Stimulated activated naive CD8-positive, alpha-beta T cell treated with anti-CD3 and anti-CD28 coated beads, Interleukin-15, amount 100 ng/mL, for 72 hours (primary cell): ENCODE measurements around the gene MAP2K5.

Source experiments
- ATAC-seq: fragments of 150-1000 bp; cut with Tn5 transposase; 2 replicates; pipeline ENCODE4 v1.10.0; 2021; ENCODE audit warnings: mild to moderate bottlenecking, moderate library complexity
- DNase-seq, 2 donors: peaks; one replicate each; pipeline ENCODE4 v3.0.0; 2021 to 2022
- H3K27ac Mint-ChIP-seq, 2 donors: one replicate each; pipeline ENCODE4 v1.8.0; 2022; ENCODE audit warnings: mild to moderate bottlenecking in 2 of 2, mixed read lengths in 2 of 2, moderate library complexity in 2 of 2
- H3K27me3 Mint-ChIP-seq: one replicate; pipeline ENCODE4 v1.8.0; 2022; ENCODE audit warnings: mixed read lengths
- H3K4me1 Mint-ChIP-seq: one replicate; pipeline ENCODE4 v1.8.0; 2022; ENCODE audit warnings: mild to moderate bottlenecking, mixed read lengths
- H3K4me3 Mint-ChIP-seq, 2 donors: one replicate each; pipeline ENCODE4 v1.8.0; 2022; ENCODE audit warnings: mild to moderate bottlenecking in 2 of 2, mixed read lengths in 2 of 2, moderate library complexity in 1 of 2
- H3K9me3 Mint-ChIP-seq, 2 donors: one replicate each; pipeline ENCODE4 v1.8.0; 2022; ENCODE audit warnings: mixed read lengths in 2 of 2

Gene MAP2K5

DNA sequence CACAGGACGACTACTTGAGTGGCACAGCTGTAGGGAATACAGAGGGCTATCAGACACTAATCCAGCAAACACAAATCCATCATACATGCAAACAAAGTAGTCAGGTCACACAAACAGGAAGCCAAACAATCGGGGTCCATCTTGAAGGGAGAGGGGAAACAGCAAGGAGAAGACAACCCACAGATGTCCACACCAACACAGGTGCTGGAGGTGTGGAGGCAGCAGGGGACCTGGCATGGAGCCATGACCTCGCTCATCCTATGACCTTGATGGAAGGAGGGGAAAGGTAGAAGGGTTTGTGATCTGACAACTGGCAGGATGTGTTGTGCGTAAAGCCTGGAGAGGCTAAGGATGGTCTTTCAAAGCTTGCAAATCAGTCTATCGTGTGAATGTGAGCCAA lies 242.9 kb downstream of the MAP2K5 start:
- no peak overlapping the region for H3K27ac Mint-ChIP-seq
- peaks cover 27% of the 10 kb centered on the region for H3K4me1 Mint-ChIP-seq
- H3K4me3 Mint-ChIP-seq, result no peak overlapping the region
- H3K9me3 Mint-ChIP-seq, result no peaks in the 10 kb centered on the region
- ATAC-seq (no peak), DNase-seq (no peak)
- H3K27me3 Mint-ChIP-seq, result no peaks in the 10 kb centered on the region

DNA sequence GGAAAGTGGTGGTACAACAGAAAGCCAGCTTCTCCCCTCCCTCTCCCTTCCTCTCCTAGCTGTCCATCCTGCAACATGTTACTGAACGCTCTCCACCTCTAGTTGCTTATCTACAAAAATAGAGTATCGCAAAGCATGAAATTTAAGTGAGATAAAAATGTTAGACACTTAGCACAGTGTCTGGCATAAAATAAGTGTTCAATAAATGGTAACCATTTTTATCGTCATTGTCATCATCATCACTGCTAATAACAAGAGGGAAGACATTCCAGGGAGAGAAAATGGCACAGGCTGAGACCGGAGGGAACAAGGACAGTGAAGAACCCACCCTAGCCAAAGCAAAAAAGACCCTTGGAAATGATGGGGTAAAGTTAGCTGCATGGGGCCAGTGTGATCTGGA lies 244.1 kb downstream of the MAP2K5 start:
- Mint-ChIP-seq H3K4me1 (peaks cover 27% of the 10 kb centered on the region), H3K9me3 (no peaks in the 10 kb centered on the region)

DNA sequence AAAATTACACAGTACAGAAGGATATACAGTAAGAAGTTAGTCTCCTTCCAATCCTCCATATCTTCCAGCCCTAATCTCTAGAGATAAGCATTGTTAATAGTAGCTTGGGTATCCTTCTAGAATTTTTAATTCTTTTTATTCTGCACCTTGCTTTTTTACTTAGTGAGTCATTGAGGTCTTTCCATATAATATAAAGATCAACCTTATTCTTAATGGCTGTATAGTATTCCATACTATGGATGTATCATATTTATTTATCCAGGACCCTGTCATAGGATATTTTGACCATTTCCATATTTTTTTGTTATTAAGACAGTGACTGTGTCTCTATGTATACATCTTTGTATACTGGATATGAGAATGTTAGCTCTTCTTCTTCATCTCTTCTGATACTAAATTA lies 246.5 kb downstream of the MAP2K5 start:
- Mint-ChIP-seq H3K4me3 (no peak overlapping the region), H3K9me3 (no peaks in the 10 kb centered on the region), H3K4me1 (peaks cover 12% of the 10 kb centered on the region), H3K27me3 (no peaks in the 10 kb centered on the region), H3K27ac (no peak overlapping the region)
- DNase-seq (no peak), ATAC-seq (no peak)

More for the DNA sequence above, 244.1 kb downstream of the MAP2K5 start:
- H3K4me3 Mint-ChIP-seq, result no peak overlapping the region
- no peak overlapping the region for H3K27ac Mint-ChIP-seq
- ATAC-seq (no peak), DNase-seq (no peak)
- H3K27me3 Mint-ChIP-seq, result no peaks in the 10 kb centered on the region

GRCh38 chr15:67790610-67791319 lies 248.3 kb downstream of the MAP2K5 start:
- Mint-ChIP-seq H3K9me3 (peaks cover 0 to 13% of the 10 kb centered on the region in 2 donors), H3K4me3 (no peak overlapping the region), H3K27me3 (no peaks in the 10 kb centered on the region), H3K27ac (no peak overlapping the region), H3K4me1 (no peaks in the 10 kb centered on the region)
- ATAC-seq, result no peak
- no peak for DNase-seq

DNA sequence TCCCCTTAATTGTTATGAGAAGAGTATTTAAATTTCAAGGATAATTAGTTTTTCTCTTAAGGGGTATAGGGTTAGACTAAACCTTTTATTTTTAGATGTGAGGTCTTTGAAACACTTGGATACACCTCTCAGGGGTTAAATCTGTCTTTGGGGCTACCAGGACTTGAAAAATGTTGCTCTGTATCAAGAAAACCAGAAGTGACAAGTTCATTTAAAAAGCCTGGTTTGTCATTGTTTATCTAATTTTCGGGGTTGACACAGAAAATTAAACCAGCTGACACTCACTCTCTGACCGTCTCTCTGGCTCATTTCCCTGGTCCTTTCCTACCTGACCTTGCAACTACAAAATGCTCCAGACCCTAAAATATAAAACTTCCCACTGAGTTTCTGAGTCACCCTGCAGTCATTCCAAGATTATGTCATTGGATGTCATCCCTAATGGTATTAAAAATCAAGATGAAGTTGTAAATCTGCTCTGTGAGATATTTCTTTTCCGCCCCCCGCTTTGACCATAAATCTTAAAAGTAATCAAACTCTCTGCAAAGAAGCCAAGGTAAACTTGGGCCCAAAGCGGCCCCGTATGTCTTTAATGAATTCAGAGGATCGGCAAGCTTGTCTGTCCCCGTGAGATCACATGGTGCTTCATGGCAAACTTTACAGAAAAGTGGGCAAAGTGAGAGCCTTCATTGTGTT lies 249.9 kb downstream of the MAP2K5 start:
- DNase-seq, result no peak
- Mint-ChIP-seq H3K4me3 (no peak overlapping the region), H3K4me1 (no peaks in the 10 kb centered on the region), H3K9me3 (peaks cover 0 to 18% of the 10 kb centered on the region in 2 donors), H3K27ac (no peak overlapping the region), H3K27me3 (no peaks in the 10 kb centered on the region)
- no peak for ATAC-seq

GRCh38 chr15:67794832-67795574 lies 252.5 kb downstream of the MAP2K5 start:
- Mint-ChIP-seq H3K4me3 (no peak overlapping the region), H3K27ac (no peak overlapping the region), H3K4me1 (no peaks in the 10 kb centered on the region), H3K9me3 (peaks cover 0 to 18% of the 10 kb centered on the region in 2 donors), H3K27me3 (no peaks in the 10 kb centered on the region)
- DNase-seq, result peak in 1 of 2 donors; percentile 27
- no peak for ATAC-seq

- Mint-ChIP-seq H3K4me1 (no peaks in the 10 kb centered on the region), H3K4me3 (no peak overlapping the region), H3K27ac (no peak overlapping the region), H3K9me3 (peaks cover 0 to 18% of the 10 kb centered on the region in 2 donors), H3K27me3 (no peaks in the 10 kb centered on the region)
- no peak for DNase-seq
- no peak for ATAC-seq
These were observed 254.0 kb downstream of the MAP2K5 start for GRCh38 chr15:67796196-67797127.

- no peak for ATAC-seq
- Mint-ChIP-seq H3K27ac (no peak overlapping the region), H3K27me3 (no peaks in the 10 kb centered on the region)
These were observed 257.3 kb downstream of the MAP2K5 start for GRCh38 chr15:67799801-67800205.

GRCh38 chr15:67801142-67801541 lies 258.6 kb downstream of the MAP2K5 start:
- Mint-ChIP-seq H3K27ac (no peak overlapping the region), H3K4me3 (no peak overlapping the region), H3K4me1 (peaks cover 7% of the 10 kb centered on the region), H3K27me3 (no peaks in the 10 kb centered on the region), H3K9me3 (peaks cover 0 to 2% of the 10 kb centered on the region in 2 donors)
- DNase-seq (no peak), ATAC-seq (no peak)

More at GRCh38 chr15:67799801-67800205, 257.3 kb downstream of the MAP2K5 start:
- Mint-ChIP-seq H3K4me1 (no peaks in the 10 kb centered on the region), H3K4me3 (no peak overlapping the region), H3K9me3 (peaks cover 0 to 15% of the 10 kb centered on the region in 2 donors)
- no peak for DNase-seq

- Mint-ChIP-seq H3K4me3 (no peak overlapping the region), H3K9me3 (no peaks in the 10 kb centered on the region), H3K27ac (no peak overlapping the region), H3K27me3 (no peaks in the 10 kb centered on the region), H3K4me1 (peaks cover 7% of the 10 kb centered on the region)
- ATAC-seq (no peak), DNase-seq (no peak)
These were observed 259.7 kb downstream of the MAP2K5 start for GRCh38 chr15:67801926-67802914.

DNA sequence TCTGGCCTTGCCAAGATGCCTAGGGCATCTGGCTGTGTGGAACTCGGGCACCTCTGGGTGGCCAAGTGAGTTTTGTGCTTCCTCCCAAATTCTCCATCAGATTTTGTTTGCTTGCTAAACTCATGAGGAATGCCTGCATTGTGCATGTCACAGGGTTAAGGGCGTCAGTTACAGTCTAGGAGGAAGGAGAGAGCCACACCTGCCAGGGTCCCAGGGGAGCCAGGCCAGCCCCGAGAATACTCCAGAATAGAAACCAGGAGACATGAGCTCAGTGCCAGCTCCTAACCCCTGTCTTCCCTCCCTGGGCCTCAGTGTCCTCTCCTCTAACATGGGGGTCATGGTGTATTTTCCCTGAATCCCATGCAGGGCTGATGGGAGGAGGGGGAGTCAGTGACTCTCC lies 260.8 kb downstream of the MAP2K5 start:
- Mint-ChIP-seq H3K27ac (no peak overlapping the region), H3K4me3 (no peak overlapping the region), H3K27me3 (no peaks in the 10 kb centered on the region), H3K4me1 (peaks cover 7% of the 10 kb centered on the region), H3K9me3 (no peaks in the 10 kb centered on the region)
- no peak for DNase-seq
- no peak for ATAC-seq

DNA sequence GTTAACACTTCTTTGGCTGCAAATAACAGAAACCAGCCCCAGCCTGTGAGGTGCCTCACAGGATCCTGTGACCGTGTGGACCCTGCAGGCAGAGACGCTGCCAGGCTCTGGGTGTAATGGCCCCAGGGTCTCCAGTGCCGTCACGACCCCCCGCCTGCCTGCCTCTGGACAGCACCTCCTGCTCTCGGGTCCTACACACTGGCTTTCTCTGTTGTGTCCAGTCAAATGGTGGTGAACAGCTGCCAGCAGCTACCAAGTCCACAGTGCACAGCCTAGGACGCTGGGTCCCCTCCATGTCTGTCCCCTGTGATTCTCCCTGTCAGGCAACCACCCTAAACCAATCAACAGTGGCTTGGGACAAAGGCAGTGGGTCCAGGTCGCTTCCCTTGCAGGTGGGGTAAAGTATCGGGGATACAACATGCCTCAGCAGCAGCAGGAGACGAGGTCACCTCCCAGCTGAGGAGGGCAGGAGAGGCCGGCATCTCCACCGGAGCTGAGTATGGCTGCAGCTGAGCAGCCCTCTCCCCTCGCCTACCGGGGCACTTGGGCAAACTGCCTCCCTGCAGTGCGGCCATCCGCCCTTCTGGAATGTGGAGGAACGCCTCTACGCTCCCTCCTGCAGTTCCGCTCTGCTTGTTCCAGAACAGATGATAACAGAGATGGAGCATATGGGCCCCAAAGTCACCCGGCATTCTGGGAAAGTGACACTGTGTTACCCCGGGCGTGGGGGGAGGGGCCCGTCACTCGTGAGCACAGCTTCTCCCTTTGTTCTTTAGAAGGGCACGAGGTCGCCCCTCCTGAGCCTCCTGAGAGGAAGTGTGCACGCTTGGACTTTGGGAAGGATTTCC lies 261.7 kb downstream of the MAP2K5 start:
- no peak for ATAC-seq
- Mint-ChIP-seq H3K4me1 (peaks cover 7% of the 10 kb centered on the region), H3K27ac (no peak overlapping the region), H3K4me3 (no peak overlapping the region), H3K27me3 (no peaks in the 10 kb centered on the region), H3K9me3 (no peaks in the 10 kb centered on the region)
- no peak for DNase-seq

DNA sequence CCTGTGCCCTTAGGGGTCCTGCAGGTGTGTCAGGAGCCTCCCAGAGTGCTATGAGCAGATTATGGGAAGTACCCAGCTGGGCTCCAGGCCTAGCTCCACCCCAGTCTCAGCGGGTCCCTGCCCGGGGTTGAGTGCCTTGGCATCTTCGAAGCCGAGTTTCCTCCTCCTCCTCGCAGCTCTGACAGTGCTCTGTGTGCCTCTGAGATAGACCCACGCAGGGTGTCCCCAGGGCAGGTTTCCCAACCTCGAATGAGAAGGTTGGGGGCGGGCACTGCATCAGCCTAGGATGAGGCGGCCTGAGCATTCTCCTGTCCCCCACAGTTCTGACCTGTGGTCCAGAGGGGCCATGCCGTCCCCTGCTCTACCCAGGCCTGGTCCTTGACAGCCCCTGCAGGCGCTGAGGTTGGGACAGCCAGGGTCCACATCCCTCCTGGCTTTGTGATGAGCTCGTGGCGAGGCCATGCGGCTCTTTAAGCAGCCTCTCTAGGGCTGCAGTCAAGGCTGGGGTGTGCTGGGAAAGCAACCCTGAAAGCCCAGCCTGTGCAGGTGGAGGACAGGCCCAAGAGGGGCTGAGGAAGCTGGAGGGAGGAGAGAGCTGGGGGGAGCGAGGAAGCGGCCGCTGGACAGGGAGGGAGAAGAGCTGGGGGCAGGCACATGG lies 262.6 kb downstream of the MAP2K5 start:
- Mint-ChIP-seq H3K27me3 (no peaks in the 10 kb centered on the region), H3K4me3 (no peak overlapping the region), H3K4me1 (peaks cover 7% of the 10 kb centered on the region), H3K9me3 (no peaks in the 10 kb centered on the region), H3K27ac (peak overlapping the region in 1 of 2 donors; percentile 76)
- ATAC-seq (no peak), DNase-seq (no peak)
